Stimulated activated effector memory CD8-positive, alpha-beta T cell treated with anti-CD3 and anti-CD28 coated beads, Interleukin-12 subunit alpha, Interleukin-12 subunit beta, amount 100 ng/mL, for 72 hours (primary cell): Measurements from ENCODE around the gene APOM.

ENCODE experiments used
- ATAC-seq: fragments of 150-1000 bp; cut with Tn5 transposase; 2 replicates; pipeline ENCODE4 v1.10.0; 2021
- DNase-seq, 2 donors: peaks; one replicate each; pipeline ENCODE4 v3.0.0; 2021 to 2022; ENCODE audit warnings: low spot score in 2 of 2
- H3K27ac Mint-ChIP-seq: one replicate; pipeline ENCODE4 v1.8.0; 2022; ENCODE audit warnings: mild to moderate bottlenecking, mixed read lengths
- H3K36me3 Mint-ChIP-seq: one replicate; pipeline ENCODE4 v1.8.0; 2022; ENCODE audit warnings: mild to moderate bottlenecking, mixed read lengths
- H3K4me1 Mint-ChIP-seq: one replicate; pipeline ENCODE4 v1.8.0; 2022; ENCODE audit warnings: mixed read lengths
- H3K4me3 Mint-ChIP-seq: one replicate; pipeline ENCODE4 v1.8.0; 2022; ENCODE audit warnings: mild to moderate bottlenecking, mixed read lengths
- H3K9me3 Mint-ChIP-seq: one replicate; pipeline ENCODE4 v1.8.0; 2022; ENCODE audit warnings: mixed read lengths

Gene APOM

GRCh38 chr6:31624070-31624469, 31.6 kb upstream of the APOM start:
- Mint-ChIP-seq H3K36me3 (peaks cover 94% of the 10 kb centered on the region), H3K4me3 (no peak overlapping the region), H3K9me3 (no peaks in the 10 kb centered on the region), H3K27ac (peak overlapping the region; percentile 51), H3K4me1 (peaks cover 38% of the 10 kb centered on the region)
- no peak for DNase-seq
- no peak for ATAC-seq

GRCh38 chr6:31626952-31627351, 28.7 kb upstream of the APOM start:
- Mint-ChIP-seq H3K27ac (peak overlapping the region; percentile 82), H3K36me3 (peaks cover 100% of the 10 kb centered on the region)

GRCh38 chr6:31627690-31628287, 27.9 kb upstream of the APOM start:
- H3K27ac Mint-ChIP-seq = peak overlapping the region; percentile 82
- H3K4me3 Mint-ChIP-seq = no peak overlapping the region
- H3K9me3 Mint-ChIP-seq = no peaks in the 10 kb centered on the region

More at GRCh38 chr6:31626952-31627351, 28.7 kb upstream of the APOM start:
- H3K9me3 Mint-ChIP-seq = no peaks in the 10 kb centered on the region
- DNase-seq = no peak
- H3K4me3 Mint-ChIP-seq = no peak overlapping the region
- H3K4me1 Mint-ChIP-seq = peaks cover 29% of the 10 kb centered on the region
- ATAC-seq = no peak

GRCh38 chr6:31629014-31629413, 26.7 kb upstream of the APOM start:
- H3K36me3 Mint-ChIP-seq = peaks cover 100% of the 10 kb centered on the region
- H3K27ac Mint-ChIP-seq = no peak overlapping the region
- H3K4me1 Mint-ChIP-seq = peaks cover 33% of the 10 kb centered on the region
- DNase-seq (no peak), ATAC-seq (no peak)
- H3K4me3 Mint-ChIP-seq = no peak overlapping the region
- H3K9me3 Mint-ChIP-seq = no peaks in the 10 kb centered on the region

More at GRCh38 chr6:31627690-31628287, 27.9 kb upstream of the APOM start:
- Mint-ChIP-seq H3K4me1 (peaks cover 24% of the 10 kb centered on the region), H3K36me3 (peaks cover 100% of the 10 kb centered on the region)
- DNase-seq (no peak), ATAC-seq (no peak)

- ATAC-seq = no peak
- no peak for DNase-seq
- Mint-ChIP-seq H3K4me1 (peaks cover 35% of the 10 kb centered on the region), H3K27ac (peak overlapping the region; percentile 1), H3K9me3 (no peaks in the 10 kb centered on the region), H3K36me3 (peaks cover 100% of the 10 kb centered on the region), H3K4me3 (no peak overlapping the region)
Observed at GRCh38 chr6:31630177-31630934, 25.3 kb upstream of the APOM start.

GRCh38 chr6:31631209-31631608, 24.5 kb upstream of the APOM start:
- H3K4me1 Mint-ChIP-seq = peaks cover 33% of the 10 kb centered on the region
- H3K27ac Mint-ChIP-seq = peak overlapping the region; percentile 83
- H3K36me3 Mint-ChIP-seq = peaks cover 100% of the 10 kb centered on the region
- no peak for DNase-seq
- no peak for ATAC-seq
- H3K4me3 Mint-ChIP-seq = no peak overlapping the region
- H3K9me3 Mint-ChIP-seq = no peaks in the 10 kb centered on the region

- ATAC-seq = no peak
- Mint-ChIP-seq H3K36me3 (peaks cover 100% of the 10 kb centered on the region), H3K4me1 (peaks cover 29% of the 10 kb centered on the region), H3K9me3 (no peaks in the 10 kb centered on the region), H3K27ac (peak overlapping the region; percentile 83), H3K4me3 (no peak overlapping the region)
- no peak for DNase-seq
Observed at GRCh38 chr6:31631681-31632278, 23.9 kb upstream of the APOM start.

GRCh38 chr6:31632279-31632946, 23.3 kb upstream of the APOM start:
- peaks cover 100% of the 10 kb centered on the region for H3K36me3 Mint-ChIP-seq
- H3K4me1 Mint-ChIP-seq = peaks cover 23% of the 10 kb centered on the region
- H3K27ac Mint-ChIP-seq = peak overlapping the region; percentile 83
- no peaks in the 10 kb centered on the region for H3K9me3 Mint-ChIP-seq
- no peak overlapping the region for H3K4me3 Mint-ChIP-seq
- no peak for ATAC-seq
- DNase-seq = no peak

GRCh38 chr6:31633447-31633846, 22.2 kb upstream of the APOM start:
- DNase-seq = no peak
- no peak overlapping the region for H3K4me3 Mint-ChIP-seq
- H3K9me3 Mint-ChIP-seq = no peaks in the 10 kb centered on the region
- peaks cover 15% of the 10 kb centered on the region for H3K4me1 Mint-ChIP-seq
- peaks cover 100% of the 10 kb centered on the region for H3K36me3 Mint-ChIP-seq
- peak overlapping the region; percentile 83 for H3K27ac Mint-ChIP-seq
- no peak for ATAC-seq

- DNase-seq (no peak), ATAC-seq (no peak)
- H3K9me3 Mint-ChIP-seq = no peaks in the 10 kb centered on the region
- H3K27ac Mint-ChIP-seq = peak overlapping the region; percentile 38
- H3K4me1 Mint-ChIP-seq = peaks cover 15% of the 10 kb centered on the region
- H3K36me3 Mint-ChIP-seq = peaks cover 100% of the 10 kb centered on the region
- H3K4me3 Mint-ChIP-seq = no peak overlapping the region
Observed at GRCh38 chr6:31634131-31634530, 21.6 kb upstream of the APOM start.

- DNase-seq (no peak), ATAC-seq (no peak)
- Mint-ChIP-seq H3K36me3 (peaks cover 100% of the 10 kb centered on the region), H3K4me1 (peaks cover 21% of the 10 kb centered on the region), H3K4me3 (no peak overlapping the region), H3K27ac (peak overlapping the region; percentile 38), H3K9me3 (no peaks in the 10 kb centered on the region)
Observed at GRCh38 chr6:31634969-31635575, 20.6 kb upstream of the APOM start.

GRCh38 chr6:31636698-31637596, 18.7 kb upstream of the APOM start:
- Mint-ChIP-seq H3K4me3 (no peak overlapping the region), H3K27ac (peak overlapping the region; percentile 38), H3K9me3 (no peaks in the 10 kb centered on the region), H3K4me1 (peaks cover 23% of the 10 kb centered on the region), H3K36me3 (peaks cover 100% of the 10 kb centered on the region)
- ATAC-seq = no peak
- no peak for DNase-seq

GRCh38 chr6:31639043-31639442, 16.7 kb upstream of the APOM start:
- Mint-ChIP-seq H3K36me3 (peaks cover 100% of the 10 kb centered on the region), H3K9me3 (no peaks in the 10 kb centered on the region), H3K4me1 (peaks cover 11% of the 10 kb centered on the region), H3K27ac (peak overlapping the region; percentile 81), H3K4me3 (no peak overlapping the region)
- no peak for DNase-seq
- no peak for ATAC-seq

- H3K4me3 Mint-ChIP-seq = no peak overlapping the region
- peaks cover 100% of the 10 kb centered on the region for H3K36me3 Mint-ChIP-seq
- ATAC-seq = peak; percentile 48
- H3K27ac Mint-ChIP-seq = peak overlapping the region; percentile 85
- no peaks in the 10 kb centered on the region for H3K9me3 Mint-ChIP-seq
- DNase-seq = no peak
- H3K4me1 Mint-ChIP-seq = peaks cover 8% of the 10 kb centered on the region
Observed at GRCh38 chr6:31639449-31639861, 16.2 kb upstream of the APOM start.
